ENCODE results near the gene SLFN13. TPM values are rescaled to one million over a fixed set of nuclear protein-coding genes. Genes with fewer than 3 reads are reported as not detected.

The SLFN13 gene
- total RNA-seq, 1 donor from 2014 or later: 2.7 TPM

DNA sequence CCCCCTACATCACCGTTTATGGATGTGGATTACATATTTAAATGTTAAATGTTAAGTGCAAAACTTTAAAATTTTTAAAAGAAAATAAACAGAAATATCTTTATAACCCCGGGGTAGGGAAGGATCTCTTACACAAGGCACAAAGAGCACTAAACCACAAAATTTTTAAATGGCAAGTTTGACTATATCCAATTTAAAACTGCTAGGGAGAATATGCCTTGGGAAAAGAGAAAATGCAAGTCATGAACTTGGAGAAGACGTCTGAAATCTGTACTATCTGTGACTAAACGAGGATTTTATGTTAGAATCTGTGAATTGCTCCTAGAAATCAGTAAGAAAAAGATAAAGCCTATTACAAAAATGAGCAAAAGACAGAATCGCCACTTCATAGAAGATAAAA, 28.7 kb upstream of the SLFN13 start:
- Histone ChIP-seq H3K79me2 (ENCODE audit: insufficient read depth, low read length) (no peaks in the 10 kb centered on the region), H3K36me3 (ENCODE audit: insufficient read depth, low read length) (no peaks in the 10 kb centered on the region), H3K9ac (ENCODE audit: low read length) (no peak overlapping the region), H3K27me3 (ENCODE audit: insufficient read depth, low read length) (peaks cover 16% of the 10 kb centered on the region), H3K4me3 (ENCODE audit: insufficient read depth, low read depth, low read length) (no peak overlapping the region), H4K20me1 (ENCODE audit: insufficient read depth, low read length) (no peaks in the 10 kb centered on the region), H3K9me3 (ENCODE audit: insufficient read depth, low read depth, low read length) (no peaks in the 10 kb centered on the region), H3K4me2 (ENCODE audit: low read length) (no peak overlapping the region), H3K27ac (ENCODE audit: low read depth, low read length) (no peak overlapping the region), H3K4me1 (ENCODE audit: insufficient read depth, low read length) (no peaks in the 10 kb centered on the region), H2AFZ (ENCODE audit: low read depth, low read length) (no peak overlapping the region)
- Mint-ChIP-seq H3K4me3 (ENCODE audit: unreplicated experiment) (no peak overlapping the region), H3K27ac (ENCODE audit: unreplicated experiment) (no peak overlapping the region), H3K9me3 (ENCODE audit: unreplicated experiment) (peaks cover 8% of the 10 kb centered on the region), H3K27me3 (ENCODE audit: low read depth, unreplicated experiment) (peaks cover 61% of the 10 kb centered on the region), H3K4me1 (ENCODE audit: low read depth, unreplicated experiment) (no peaks in the 10 kb centered on the region), H3K36me3 (ENCODE audit: low read depth, unreplicated experiment) (no peaks in the 10 kb centered on the region)
- no peak for TF ChIP-seq EZH2 (IDR thresholded peaks at IDR 0.05; ENCODE audit: insufficient read depth, low read length)
- TF ChIP-seq CTCF (IDR thresholded peaks at IDR 0.05; ENCODE audit: insufficient read depth, low read depth, low read length): no peak
- no peak for DNase-seq (ENCODE audit: low read depth)
- FAIRE-seq: no peak

DNA sequence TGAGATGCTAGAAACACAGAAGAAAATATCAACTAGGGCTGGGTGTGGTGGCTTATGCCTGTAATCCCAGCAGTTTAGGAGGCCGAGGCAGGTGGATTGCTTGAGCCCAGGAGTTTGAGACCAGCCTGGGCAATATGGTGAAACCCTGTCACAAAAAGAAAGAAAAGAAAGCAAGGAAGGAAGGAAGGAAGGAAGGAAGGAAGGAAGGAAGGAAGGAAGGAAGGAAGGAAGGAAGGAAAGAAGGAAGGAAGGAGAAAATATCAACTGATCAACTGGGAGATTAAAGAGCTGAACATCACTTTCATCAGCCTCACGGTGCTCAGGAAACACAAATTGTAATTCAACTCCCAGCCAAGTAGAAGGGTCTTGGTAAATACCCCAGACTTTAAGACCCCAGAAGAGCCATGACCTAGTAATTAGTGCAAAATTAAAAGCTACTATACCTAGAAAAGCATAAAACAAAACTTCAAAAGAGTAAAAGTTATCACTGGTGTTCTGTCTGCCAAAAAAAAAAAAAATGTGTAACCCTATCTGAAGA, 27.8 kb upstream of the SLFN13 start:
- H3K36me3 Mint-ChIP-seq (ENCODE audit: low read depth, unreplicated experiment): no peaks in the 10 kb centered on the region
- peaks cover 59% of the 10 kb centered on the region for H3K27me3 Mint-ChIP-seq (ENCODE audit: low read depth, unreplicated experiment)
- no peak for DNase-seq (ENCODE audit: low read depth)
- no peak overlapping the region for H3K4me3 ChIP-seq (ENCODE audit: insufficient read depth, low read depth, low read length)
- no peak overlapping the region for H3K27ac Mint-ChIP-seq (ENCODE audit: unreplicated experiment)
- no peak for FAIRE-seq
- no peaks in the 10 kb centered on the region for H3K4me1 Mint-ChIP-seq (ENCODE audit: low read depth, unreplicated experiment)
- no peak overlapping the region for H3K9ac ChIP-seq (ENCODE audit: low read length)
- H3K4me2 ChIP-seq (ENCODE audit: low read length): no peak overlapping the region
- no peaks in the 10 kb centered on the region for H3K79me2 ChIP-seq (ENCODE audit: insufficient read depth, low read length)
- peaks cover 11% of the 10 kb centered on the region for H3K9me3 Mint-ChIP-seq (ENCODE audit: unreplicated experiment)
- H3K27ac ChIP-seq (ENCODE audit: low read depth, low read length): no peak overlapping the region
- H3K9me3 ChIP-seq (ENCODE audit: insufficient read depth, low read depth, low read length): no peaks in the 10 kb centered on the region
- H4K20me1 ChIP-seq (ENCODE audit: insufficient read depth, low read length): no peaks in the 10 kb centered on the region
- H3K36me3 ChIP-seq (ENCODE audit: insufficient read depth, low read length): no peaks in the 10 kb centered on the region
- no peaks in the 10 kb centered on the region for H3K4me1 ChIP-seq (ENCODE audit: insufficient read depth, low read length)
- no peak overlapping the region for H2AFZ ChIP-seq (ENCODE audit: low read depth, low read length)
- peaks cover 16% of the 10 kb centered on the region for H3K27me3 ChIP-seq (ENCODE audit: insufficient read depth, low read length)
- TF ChIP-seq EZH2 (IDR thresholded peaks at IDR 0.05; ENCODE audit: insufficient read depth, low read length): no peak
- TF ChIP-seq CTCF (IDR thresholded peaks at IDR 0.05; ENCODE audit: insufficient read depth, low read depth, low read length): no peak
- H3K4me3 Mint-ChIP-seq (ENCODE audit: unreplicated experiment): no peak overlapping the region

DNA sequence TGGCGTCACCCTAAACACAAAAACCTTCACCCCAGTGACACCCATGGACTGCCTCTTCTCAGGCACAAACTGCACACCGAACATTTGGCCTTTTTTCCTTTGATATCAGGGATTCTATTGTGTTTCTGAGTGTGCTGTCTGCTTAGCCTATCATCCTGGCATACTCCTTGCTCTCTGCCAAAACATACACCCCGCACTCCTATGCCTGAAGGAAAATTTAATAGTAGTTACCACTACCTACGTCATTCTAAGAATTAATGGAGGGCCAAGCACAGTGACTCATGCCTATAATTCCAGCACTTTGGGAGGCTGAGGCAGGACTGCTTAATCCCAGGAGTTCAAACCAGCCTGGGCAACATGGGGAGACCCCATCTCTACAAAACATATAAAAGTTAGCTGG, 19.9 kb upstream of the SLFN13 start:
- Histone ChIP-seq H3K27me3 (ENCODE audit: insufficient read depth, low read length) (peaks cover 8% of the 10 kb centered on the region), H3K9me3 (ENCODE audit: insufficient read depth, low read depth, low read length) (no peaks in the 10 kb centered on the region), H3K4me1 (ENCODE audit: insufficient read depth, low read length) (no peaks in the 10 kb centered on the region), H3K9ac (ENCODE audit: low read length) (no peak overlapping the region), H4K20me1 (ENCODE audit: insufficient read depth, low read length) (no peaks in the 10 kb centered on the region), H2AFZ (ENCODE audit: low read depth, low read length) (no peak overlapping the region), H3K27ac (ENCODE audit: low read depth, low read length) (no peak overlapping the region), H3K4me3 (ENCODE audit: insufficient read depth, low read depth, low read length) (no peak overlapping the region), H3K4me2 (ENCODE audit: low read length) (no peak overlapping the region), H3K36me3 (ENCODE audit: insufficient read depth, low read length) (no peaks in the 10 kb centered on the region), H3K79me2 (ENCODE audit: insufficient read depth, low read length) (no peaks in the 10 kb centered on the region)
- Mint-ChIP-seq H3K9me3 (ENCODE audit: unreplicated experiment) (peaks cover 9% of the 10 kb centered on the region), H3K36me3 (ENCODE audit: low read depth, unreplicated experiment) (peaks cover 1% of the 10 kb centered on the region), H3K27ac (ENCODE audit: unreplicated experiment) (no peak overlapping the region), H3K4me1 (ENCODE audit: low read depth, unreplicated experiment) (no peaks in the 10 kb centered on the region), H3K4me3 (ENCODE audit: unreplicated experiment) (no peak overlapping the region), H3K27me3 (ENCODE audit: low read depth, unreplicated experiment) (peaks cover 29% of the 10 kb centered on the region)
- no peak for FAIRE-seq
- no peak for DNase-seq (ENCODE audit: low read depth)
- TF ChIP-seq EZH2 (IDR thresholded peaks at IDR 0.05; ENCODE audit: insufficient read depth, low read length) (no peak), CTCF (IDR thresholded peaks at IDR 0.05; ENCODE audit: insufficient read depth, low read depth, low read length) (no peak)
